Activated CD4-positive, alpha-beta T cell treated with anti-CD3 and anti-CD28 coated beads, Interleukin-2, Interleukin-6, amounts not matched to agents 100 ng/mL and 50 ng/mL, durations not matched to agents 16 hours and 8 hours (primary cell): ENCODE measurements around the gene RTTN.
"Not testable (repeated sequence)": the region's sequence is repeated elsewhere in the genome, so short reads cannot be mapped to it uniquely, and the experiment has no call there.

ENCODE experiments used
- DNase-seq: peaks from one replicate; pipeline ENCODE4 v3.0.0-alpha.2; 2020

The RTTN gene

DNA sequence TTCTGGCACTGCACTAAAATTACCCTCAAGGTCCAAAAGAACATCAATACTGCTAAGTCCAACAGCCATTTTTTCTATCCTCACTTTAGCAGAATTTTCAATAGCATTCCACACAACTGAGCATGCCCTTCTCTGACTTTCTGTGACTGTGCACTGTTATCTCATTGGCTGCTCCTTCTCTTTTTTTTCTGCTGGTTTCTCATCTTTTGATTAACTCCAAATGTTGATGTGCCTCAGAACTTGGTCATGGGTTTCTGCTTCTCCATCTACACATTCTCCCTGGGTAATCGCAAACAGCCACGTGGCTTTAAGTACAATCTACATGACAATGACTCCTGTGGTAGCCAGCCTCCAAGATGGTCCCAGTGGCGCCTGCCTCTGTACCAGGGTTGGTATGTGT lies 182.9 kb downstream of the RTTN start:
- DNase-seq = no peak

DNA sequence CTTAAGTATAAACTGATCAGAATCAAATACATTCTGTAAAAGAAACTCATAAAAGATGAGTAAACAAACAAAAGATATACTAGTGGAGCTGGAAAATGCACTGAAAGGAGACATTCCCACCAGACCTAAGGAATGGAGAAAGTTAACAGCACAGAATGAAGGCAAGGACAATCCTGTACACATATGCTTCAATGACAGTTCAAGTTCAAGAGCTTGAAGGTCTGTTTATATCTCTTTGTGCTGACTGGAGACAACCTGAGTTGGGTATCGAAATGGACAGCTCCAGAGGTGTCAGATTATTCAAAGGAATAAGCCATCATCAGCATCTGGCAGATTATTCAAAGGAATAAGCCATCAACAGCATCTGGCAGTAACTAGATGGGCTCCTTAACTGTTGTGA lies 184.0 kb downstream of the RTTN start:
- no peak for DNase-seq

DNA sequence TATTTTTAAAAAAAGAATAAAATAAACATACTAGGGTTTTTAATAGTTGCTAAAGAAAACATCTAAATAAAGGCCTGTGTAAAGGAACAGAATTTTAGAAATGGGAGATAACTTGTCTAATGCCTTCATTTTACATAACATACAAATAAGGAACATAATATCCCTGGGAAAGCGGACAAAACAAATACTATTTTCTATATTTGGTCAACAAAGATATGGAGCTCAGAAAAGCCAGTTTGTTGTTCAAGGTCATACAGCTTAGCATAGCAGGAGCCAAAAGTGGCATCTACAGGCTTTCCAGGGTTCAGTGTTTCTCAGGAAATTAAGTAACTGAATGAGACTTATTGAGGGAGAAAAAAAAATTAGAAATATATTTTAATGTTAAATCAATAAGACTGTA lies 184.4 kb downstream of the RTTN start:
- DNase-seq = no peak

DNA sequence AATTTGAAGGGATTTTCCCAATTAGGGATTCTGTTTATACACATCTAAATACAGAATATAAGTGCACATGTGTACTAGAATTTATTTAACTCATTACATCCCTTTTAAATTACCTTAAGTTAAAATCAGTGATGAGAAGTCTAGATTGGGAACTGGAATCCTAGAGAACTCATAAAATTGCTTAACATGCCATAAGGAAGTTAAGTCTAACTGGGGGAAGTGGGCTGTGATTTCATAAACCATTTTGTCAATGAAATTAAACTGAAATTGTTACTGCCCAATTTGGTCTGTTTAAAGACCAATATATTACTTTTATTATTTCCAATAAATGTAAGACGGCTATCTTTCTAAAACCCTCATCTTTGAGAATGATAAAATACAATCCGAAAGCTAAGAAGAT lies 185.5 kb downstream of the RTTN start:
- no peak for DNase-seq

DNA sequence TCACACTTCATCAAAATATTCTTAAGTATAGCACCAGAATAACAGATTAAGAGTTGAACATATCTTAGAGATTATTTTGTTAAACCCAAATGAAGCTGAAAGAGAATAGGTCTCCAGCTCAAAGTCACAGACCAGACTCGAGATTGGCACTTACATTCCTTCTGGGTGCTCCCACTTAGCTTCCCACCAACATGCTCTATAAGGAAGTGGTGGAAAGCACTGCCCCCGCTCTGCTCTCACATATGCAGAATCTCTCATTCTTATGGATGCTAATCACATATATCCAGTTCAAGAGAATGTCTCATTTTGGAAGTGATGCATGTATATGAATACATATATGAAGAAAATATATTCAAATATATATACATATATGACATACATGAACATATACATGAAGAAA lies 186.4 kb downstream of the RTTN start:
- DNase-seq = no peak

DNA sequence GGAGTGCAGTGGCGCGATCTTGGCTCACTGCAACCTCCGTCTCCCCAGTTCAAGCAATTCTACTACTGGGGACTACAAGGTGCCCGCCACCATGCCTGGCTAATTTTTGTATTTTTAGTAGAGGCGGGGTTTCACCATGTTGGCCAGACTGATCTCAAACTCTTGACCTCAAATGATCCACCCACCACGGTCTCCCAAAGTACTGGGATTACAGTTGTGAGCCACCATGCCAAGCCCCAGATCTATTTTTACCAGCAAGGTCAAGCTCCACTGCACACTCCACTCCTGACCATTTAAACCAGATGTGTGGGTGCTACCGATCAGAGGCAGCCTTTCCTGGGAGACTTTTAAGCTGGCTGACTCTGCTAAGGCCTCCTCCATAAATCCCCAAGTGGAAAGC lies 190.4 kb downstream of the RTTN start:
- DNase-seq = no peak

DNA sequence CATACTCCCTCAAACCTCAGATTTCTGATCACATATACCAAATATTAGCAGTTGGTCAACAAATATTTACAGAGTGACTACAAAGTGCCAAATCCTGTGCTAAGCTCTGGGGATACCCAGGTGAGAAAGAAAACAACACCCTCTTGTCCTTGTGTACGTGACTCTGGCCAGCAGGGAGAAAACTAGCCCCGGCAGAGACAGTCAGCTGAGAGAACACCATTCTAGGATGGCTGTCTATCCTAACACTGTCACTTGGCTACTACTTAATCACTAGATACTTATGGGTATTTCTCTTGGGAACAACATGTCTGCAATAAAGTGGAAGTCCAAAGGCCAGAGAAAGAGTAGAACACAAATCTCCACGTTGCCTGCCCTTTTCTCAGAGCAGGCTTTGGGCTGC lies 199.9 kb downstream of the RTTN start:
- DNase-seq = no peak

DNA sequence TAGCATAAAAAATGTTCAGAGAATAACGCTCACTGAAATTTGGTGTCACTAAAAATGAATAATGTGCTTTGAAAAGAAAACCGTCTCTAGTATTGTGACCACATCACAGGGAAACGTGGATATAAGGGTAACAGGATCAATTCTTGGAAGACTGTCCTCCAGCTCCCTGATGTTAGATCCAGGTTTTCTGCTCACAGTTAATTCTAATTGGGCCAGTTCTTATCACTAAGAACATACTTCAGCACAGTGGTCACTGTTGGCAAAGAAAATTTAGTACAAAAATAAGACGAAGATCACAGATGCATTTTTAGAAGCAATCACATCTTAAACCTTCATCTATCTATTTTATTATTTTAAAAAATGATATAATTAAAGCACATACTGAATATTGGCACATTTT lies 200.8 kb downstream of the RTTN start:
- DNase-seq = no peak

DNA sequence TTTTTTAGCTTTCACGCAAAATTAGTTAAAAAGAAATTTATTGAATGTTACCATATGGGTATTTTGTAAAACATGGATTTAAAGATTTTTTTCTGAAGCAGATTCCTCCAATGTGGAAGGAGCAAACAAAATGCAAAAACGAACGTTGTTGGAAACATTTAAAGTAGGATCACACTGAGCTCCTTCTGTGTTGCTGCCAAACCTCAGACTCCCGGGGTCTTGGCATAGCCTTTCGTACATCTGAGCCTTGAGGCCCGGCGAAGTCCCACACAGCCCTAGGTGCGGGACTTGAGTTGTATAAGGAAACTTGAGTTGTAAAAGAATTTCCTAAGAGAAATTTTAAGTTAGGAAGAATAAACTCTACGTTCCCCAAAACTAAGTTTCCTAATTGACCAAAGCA lies 205.8 kb downstream of the RTTN start:
- no peak for DNase-seq

DNA sequence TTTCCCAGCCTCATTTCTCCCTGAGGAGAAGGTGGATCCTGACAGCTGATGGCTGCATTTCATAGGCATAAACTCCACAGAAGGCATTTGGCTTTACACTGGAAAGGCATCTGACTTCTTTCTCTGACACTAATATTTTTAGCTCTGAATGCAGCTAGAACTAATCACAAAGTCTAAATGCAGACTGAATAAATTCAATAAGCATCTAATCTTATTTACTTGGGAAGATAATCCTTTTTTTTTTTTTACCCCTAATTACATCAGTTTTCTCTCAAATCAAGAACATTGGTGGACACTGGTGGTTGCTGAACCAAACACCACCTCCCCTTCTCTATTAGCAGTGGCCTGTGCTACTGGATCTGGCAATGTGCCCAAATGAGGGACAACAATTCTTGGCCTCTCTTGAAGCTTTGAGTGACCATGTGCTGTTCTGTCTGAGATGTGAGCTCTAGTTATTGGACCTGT lies 206.9 kb downstream of the RTTN start:
- DNase-seq = no peak

DNA sequence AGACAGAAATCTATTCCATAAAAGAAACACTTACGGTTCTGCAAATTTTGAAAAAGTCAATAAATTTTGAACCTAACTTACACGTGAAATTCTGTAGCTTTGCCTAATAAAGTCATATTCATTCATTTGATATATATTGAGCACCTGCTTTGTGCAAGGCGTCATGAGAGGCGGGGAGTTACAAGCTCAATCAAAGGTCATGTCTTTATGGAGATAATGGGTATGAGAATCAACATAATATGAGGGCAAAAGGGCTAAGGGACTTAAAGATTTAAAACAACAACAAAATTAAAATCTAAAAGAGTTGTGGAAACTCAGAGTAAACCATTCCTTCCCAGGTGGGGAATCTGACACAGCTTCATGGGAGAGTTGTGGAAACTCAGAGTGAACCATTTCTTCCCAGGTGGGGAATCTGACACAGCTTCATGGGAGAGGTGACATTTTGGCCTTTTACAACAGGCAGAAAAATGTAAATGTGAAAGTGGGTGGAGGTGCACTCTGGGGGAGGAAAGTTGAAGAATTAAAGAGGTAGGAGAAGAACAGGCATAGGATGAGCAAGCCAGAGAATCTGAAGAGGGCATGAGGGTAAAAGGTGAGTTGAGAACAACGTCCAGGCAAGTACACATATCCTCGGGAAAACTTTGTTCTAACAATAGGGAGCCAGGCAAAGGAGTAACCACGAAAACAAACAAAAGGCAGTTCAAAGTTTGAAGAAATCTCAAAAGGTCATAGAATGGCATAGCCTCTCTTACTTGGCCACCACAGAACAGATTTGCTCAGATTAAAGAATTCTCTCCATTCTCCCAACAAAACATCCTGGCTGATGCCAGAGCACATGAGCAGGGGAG lies 208.3 kb downstream of the RTTN start:
- DNase-seq = no peak

DNA sequence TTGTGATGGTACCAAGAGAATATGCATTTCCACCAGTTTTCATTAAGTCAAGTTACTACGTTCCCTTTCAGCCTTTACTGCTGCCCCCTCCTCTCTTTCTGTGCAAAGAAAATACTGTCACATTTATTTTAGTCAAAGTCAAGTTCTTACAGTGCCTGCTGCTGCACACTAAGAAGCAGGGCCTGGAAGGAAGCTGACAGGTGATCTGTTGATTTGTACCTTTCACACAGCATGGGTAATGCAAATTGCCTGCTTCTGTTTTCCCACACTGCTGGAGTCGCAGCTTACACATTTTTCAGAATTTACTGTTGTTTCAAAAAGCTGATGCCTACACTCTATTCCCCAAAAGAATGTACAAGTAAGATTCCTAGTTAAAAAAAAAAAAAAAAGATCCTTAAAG lies 209.1 kb downstream of the RTTN start:
- no peak for DNase-seq

DNA sequence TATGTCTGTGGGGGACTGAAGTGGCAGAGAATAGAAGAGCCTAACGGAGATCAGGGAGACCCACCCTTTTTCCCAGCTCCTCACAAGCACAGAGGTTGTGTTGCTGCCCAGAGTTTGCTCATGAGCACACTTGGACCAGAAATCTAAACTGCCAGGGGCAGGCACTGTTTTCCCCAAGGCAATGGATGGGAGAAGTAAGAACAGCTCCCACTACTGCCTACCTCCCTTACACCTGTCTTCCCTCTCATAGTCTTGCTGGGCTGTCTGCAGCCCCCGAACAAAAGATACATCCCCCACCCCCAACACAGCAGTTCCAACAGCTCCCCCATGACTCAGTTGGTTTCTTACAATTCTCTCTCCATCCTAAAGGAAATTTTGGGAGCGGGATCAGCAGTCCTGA lies 209.7 kb downstream of the RTTN start:
- DNase-seq = no peak

DNA sequence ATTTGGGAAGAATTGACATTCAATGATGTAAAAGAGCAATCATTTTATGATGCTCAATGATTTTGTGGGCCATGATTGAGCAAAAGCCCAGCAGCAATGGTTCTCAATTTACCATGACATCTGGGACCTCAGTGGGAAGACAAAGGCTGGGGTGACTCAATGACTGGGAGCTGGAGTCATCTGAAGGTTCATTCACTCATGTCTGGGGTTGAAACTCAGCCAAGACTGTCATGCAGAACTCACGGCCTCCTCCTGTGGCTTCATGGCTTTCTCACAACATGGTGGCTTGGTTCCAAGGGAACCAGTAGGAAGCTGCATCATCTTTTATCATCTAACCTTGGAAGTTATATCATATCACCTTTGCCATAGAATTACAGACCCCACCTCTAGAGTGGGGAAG lies 212.7 kb downstream of the RTTN start:
- DNase-seq = no peak

DNA sequence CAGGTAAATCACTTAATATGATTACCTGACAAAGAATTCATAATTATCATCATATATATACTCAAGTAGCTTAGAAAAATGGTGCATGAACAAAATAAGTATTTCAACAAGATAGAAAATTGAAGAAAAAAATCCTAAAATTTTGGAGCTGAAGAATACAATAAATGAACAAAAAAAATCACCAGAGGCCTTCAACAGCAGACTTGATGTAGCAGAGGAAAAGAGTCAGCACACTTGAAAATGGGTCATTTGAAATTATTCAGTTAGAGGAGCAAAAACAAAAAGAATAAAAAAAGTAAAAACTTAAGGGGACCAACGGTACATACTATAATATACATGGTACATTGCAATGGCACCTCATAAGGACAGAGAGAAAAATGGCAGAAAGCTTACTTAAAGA lies 217.6 kb downstream of the RTTN start:
- no peak for DNase-seq

DNA sequence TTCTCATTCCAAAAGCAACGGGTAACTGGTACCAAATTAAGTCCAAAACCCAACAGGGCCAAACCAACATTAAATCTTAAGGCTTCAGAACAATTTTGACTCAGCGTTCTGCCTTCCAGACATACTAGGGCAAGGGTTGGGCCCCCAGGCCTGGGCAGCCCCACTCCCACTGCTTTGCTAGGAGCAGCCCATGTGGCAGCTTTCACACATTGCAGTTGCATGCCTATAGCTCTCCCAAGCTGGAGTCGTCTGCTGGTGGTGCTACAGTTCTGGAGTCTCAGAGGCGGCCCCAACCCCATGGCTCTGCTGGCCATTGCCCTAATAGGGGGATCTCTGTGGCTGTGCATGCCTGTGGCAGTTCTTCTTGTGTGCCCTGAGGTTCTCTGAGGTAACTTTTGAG lies 220.2 kb downstream of the RTTN start:
- DNase-seq = no peak

DNA sequence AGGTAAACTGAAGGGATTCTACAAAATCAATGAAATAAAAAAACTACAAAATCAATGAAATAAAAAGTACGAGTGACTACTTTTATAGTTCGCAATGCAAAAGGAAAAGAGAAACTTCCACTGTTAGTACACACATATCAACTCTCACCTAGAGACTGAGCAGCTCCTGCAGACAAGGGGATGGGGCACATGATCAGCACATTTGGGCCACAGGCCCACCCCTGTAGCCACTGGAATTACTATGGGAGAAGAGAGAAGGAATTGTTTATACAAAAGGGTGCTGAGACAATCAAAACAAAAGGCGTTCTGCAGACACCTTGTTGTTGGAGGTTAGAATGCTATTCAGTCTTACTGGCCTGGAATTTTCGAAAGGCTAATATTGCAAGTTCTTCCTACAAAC lies 223.1 kb downstream of the RTTN start:
- no peak for DNase-seq

DNA sequence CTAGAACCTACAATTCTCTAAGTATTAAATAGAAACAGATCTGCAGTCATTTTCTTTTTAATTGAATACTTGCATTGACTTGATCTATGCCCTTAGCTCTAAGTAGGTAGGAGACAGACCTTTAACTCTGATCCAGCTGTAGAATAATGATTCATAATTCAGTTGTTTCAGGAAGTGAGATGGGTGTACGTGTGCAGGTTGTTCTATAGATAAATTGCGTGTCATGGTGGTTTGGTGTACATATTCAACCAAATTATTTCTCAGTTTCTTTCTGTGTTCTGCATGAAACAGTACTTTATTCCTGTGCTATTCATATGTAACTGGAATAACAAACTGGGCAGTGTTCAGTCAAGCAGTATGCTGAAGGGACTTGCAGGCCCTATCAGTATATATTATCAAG lies 223.5 kb downstream of the RTTN start:
- DNase-seq = no peak

DNA sequence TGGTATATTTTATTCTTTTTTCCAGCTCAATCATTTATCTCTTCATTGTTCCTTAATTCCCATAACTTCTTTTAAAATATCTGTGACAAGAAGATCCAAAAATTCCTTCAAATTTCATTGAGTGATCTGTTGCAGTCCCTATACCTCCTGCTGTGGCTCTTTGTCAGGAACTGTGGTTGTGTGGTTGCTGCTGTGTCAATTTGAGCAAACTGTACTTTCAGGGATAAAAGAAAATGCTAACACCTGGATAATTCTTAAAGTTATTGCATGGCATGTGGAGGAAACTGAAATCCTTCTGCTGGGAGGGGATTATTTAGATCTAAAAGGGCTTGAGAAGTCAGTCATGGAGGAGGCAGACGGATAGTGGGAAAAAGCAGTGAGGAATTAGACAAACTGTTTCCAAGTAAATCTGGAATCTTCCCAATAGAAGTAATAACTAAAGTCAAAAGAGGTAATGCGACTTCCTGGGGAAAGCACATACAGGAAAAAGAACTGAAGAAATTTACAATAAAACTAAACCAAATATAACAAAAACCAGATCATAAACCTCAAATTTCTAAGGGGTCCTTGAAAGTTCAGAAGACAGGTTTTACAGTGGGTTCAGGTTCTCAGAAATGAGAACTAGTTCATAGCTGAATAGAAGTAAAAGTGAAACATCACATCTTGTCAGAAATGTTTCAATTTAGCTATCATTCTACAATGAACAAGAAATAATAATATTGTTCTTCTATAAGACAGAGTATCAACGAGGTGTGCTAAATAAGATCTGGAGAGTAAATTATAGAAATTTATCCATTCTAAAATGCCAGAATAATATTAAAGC lies 224.3 kb downstream of the RTTN start:
- DNase-seq = peak; percentile 19

DNA sequence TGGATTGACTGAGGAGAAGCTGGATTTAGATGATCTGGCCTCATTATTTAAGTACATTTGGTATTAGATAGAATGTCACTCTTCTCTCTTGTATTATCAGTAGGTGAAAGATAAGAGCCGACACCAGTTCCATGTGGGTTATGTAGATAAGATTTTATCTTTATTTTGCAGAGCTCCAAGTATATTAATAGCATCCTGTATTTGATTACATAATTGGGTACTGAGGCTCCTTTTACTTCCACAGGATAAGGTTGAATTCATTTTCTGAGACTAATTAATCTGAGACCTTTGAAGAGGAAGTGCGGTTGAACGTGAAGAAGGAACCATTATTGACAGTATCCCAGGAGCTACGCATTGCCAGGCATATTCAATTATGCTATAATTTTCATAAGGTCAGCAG lies 225.0 kb downstream of the RTTN start:
- no peak for DNase-seq

DNA sequence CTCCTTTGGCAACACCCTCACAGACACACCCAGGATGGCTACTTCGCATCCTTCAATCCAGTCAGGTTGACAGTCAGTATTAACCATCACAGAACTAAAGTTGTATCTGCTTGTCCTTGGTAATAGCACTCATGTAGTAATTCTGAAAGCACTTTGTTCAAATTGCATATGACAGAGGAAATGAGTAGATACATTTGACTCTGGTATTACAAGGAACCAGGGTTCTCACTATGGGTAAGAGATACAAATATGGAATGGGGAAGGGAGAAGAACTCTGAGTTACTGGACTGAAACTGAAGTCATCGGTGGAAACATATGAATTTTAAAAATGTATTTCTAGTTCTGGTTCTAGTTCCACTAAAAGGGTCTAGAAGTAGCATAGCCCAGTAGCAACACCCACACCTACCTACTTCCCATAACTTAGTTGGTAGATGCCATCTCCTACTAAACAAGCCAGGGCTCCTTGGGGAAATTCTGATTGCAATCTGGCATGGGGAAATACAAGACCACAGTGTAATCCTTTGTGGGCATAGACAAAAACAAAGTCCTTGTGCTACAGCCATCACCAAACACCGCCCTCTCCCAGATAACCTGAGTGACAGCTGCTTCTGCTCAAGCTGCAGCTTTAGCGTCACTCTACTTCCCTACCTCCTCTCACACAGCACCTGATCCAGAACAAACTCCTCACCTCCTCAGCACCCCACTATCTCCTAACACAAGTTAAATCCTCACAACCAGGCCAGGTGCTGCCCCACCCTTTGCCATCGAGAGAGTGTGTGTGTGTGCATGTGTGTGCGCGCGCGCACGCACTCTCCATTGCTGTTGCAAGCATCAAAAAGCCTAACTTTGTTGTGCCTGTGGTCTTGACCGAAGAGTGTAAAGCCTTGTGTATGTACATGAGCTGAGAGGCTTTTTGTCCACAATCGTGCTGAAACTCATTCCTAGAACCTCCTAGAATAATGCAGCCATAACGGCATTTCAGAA lies 226.5 kb downstream of the RTTN start:
- DNase-seq = peak; percentile 66

DNA sequence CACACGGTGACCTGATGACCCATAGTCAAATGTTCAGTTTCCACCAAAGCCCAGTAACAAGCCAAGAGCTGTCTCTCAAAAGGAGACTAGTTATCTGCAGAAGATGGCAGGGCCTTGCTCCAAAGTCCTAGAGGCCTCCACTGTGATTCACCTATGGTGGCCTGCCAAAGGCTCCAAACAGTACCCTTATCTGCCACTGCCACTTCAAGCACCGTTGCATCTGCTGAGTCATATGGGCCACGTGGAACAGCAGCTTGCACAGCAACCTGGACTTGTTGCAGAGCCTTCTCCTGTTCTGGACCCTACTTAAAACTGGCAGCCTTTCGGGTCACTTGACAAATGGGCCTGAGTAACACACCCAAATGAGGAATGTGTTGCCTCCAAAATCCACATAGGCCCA lies 230.2 kb downstream of the RTTN start:
- DNase-seq = not testable (repeated sequence)

DNA sequence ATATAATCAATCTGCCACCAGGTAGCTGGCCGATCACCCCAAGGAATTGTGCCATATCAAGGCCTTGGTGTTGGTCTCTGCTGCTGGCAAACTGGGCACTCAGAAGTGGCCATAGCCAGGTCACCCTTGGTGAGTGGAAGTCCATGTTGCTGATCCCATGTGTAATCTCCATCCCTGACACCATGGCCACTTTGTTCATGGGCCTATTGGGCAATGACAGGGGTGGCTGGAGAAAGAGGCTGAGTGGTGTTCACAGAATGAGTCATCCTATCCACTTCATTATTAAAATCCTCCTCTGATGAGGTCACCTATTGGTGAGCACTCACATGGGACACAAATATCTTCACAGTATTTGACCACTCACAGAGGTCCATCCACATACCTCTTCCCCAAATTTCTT lies 231.1 kb downstream of the RTTN start:
- DNase-seq = no peak
